Natural killer cell (primary cell): Measurements from ENCODE around the gene PTH1R. TPM values are rescaled to one million over a fixed set of nuclear protein-coding genes. Genes with fewer than 3 reads are reported as not detected.
A peak's percentile ranks its signal among the peaks of the same experiment; 100 is the strongest.

Source experiments
- ATAC-seq, 3 donors: fragments of 150-1000 bp in 2 of 3; fragments of 200-7000 bp in 1 of 3; cut with Tn5 transposase; 1 replicate in 1 of 3; 2 replicates in 2 of 3; pipeline ENCODE4 v1.10.0; 2021; ENCODE audit warnings: mild to moderate bottlenecking in 2 of 3, moderate library complexity in 2 of 3
- DNase-seq, 2 donors: peaks; one replicate each; pipeline versions ENCODE4 v3.0.0 to v3.0.0-alpha.2; 2013 to 2021; ENCODE audit warnings: mixed read lengths in 1 of 2
- H3K27ac ChIP-seq: one replicate; pipeline ENCODE4 v1.5.1; 2013; ENCODE audit warnings: mild to moderate bottlenecking, low read length
- H3K27me3 ChIP-seq: one replicate; pipeline ENCODE4 v1.6.1; 2013; ENCODE audit warnings: low read length; ENCODE audit not compliant: control insufficient read depth, insufficient read depth
- H3K36me3 ChIP-seq: one replicate; pipeline ENCODE4 v1.6.1; 2013; ENCODE audit warnings: low read length; ENCODE audit not compliant: control insufficient read depth, insufficient read depth
- H3K4me1 ChIP-seq: one replicate; pipeline ENCODE4 v1.6.1; 2013; ENCODE audit warnings: low read length; ENCODE audit not compliant: control insufficient read depth, insufficient read depth
- H3K4me3 ChIP-seq: one replicate; pipeline ENCODE4 v1.5.1; 2013; ENCODE audit warnings: low read length
- H3K9me3 ChIP-seq: one replicate; pipeline ENCODE4 v1.6.1; 2013; ENCODE audit warnings: low read length; ENCODE audit not compliant: control insufficient read depth, insufficient read depth
- H3K27ac Mint-ChIP-seq, 2 donors: one replicate each; pipeline ENCODE4 v1.8.0; 2022; ENCODE audit warnings: mild to moderate bottlenecking in 2 of 2, mixed read lengths in 2 of 2, moderate library complexity in 1 of 2
- H3K27me3 Mint-ChIP-seq, 2 donors: one replicate each; pipeline ENCODE4 v1.8.0; 2022; ENCODE audit warnings: low read depth in 2 of 2, mixed read lengths in 2 of 2
- H3K36me3 Mint-ChIP-seq: one replicate; pipeline ENCODE4 v1.8.0; 2022; ENCODE audit warnings: mixed read lengths
- H3K4me1 Mint-ChIP-seq, 2 donors: one replicate each; pipeline ENCODE4 v1.8.0; 2022; ENCODE audit warnings: mixed read lengths in 2 of 2
- H3K4me3 Mint-ChIP-seq: one replicate; pipeline ENCODE4 v1.8.0; 2022; ENCODE audit warnings: mild to moderate bottlenecking, moderate library complexity, mixed read lengths
- H3K9me3 Mint-ChIP-seq, 2 donors: one replicate each; pipeline ENCODE4 v1.8.0; 2022; ENCODE audit warnings: mixed read lengths in 2 of 2
- CTCF ChIP-seq: fragments of 200-600 bp; IDR thresholded peaks from one replicate; pipeline ENCODE4 v1.8.0; 2022; ENCODE audit warnings: antibody characterized with exemption
- WGBS: methylation state at CpG from one replicate; pipeline ENCODE4 v1.1.7; 2013; ENCODE audit warnings: missing lambda C conversion rate; ENCODE audit not compliant: insufficient coverage; 5-methylcytosine and 5-hydroxymethylcytosine counted together
- intact Hi-C: fragments of 100-400 bp; cut with micrococcal nuclease; formaldehyde crosslinking; loops from one replicate; pipeline ENCODE4 v1.14.2; 2022
- total RNA-seq, 4 donors: library from RNA; stranded (reverse); fragments of 120-200 nt in 1 of 4; gene quantifications; one replicate each; pipeline versions ENCODE4 v1.2.3 to v1.2.4, GENCODE V29; 2013 to 2022

Gene PTH1R
- total RNA-seq, 3 donors from 2014 or later (not counting 1 experiment from before 2014, with no cell fraction given): not detected

GRCh38 chr3:46926871-46927717 is 49.6 kb downstream of the PTH1R start:
- ATAC-seq (peak; percentile 11 to 25 (median 14)), DNase-seq (peak in 1 of 2 donors; percentile 42)
- H3K27ac Mint-ChIP-seq: peak overlapping the region; percentile 88 to 95
- Histone ChIP-seq H3K36me3 (peaks cover 41% of the 10 kb centered on the region), H3K4me1 (peaks cover 88% of the 10 kb centered on the region), H3K9me3 (peaks cover 9% of the 10 kb centered on the region), H3K27me3 (no peaks in the 10 kb centered on the region), H3K4me3 (no peak overlapping the region), H3K27ac (peak overlapping the region; percentile 58)
- TF ChIP-seq CTCF: no peak
- 35% methylated on average over 15 of the region's 15 CpGs for WGBS
- peaks cover 12% of the 10 kb centered on the region for H3K36me3 Mint-ChIP-seq
- peaks cover 4 to 7% of the 10 kb centered on the region in 2 donors for H3K9me3 Mint-ChIP-seq
- peak overlapping the region; percentile 29 for H3K4me3 Mint-ChIP-seq
- intact Hi-C loops: no loop called here
- H3K4me1 Mint-ChIP-seq: peaks cover 71 to 79% of the 10 kb centered on the region in 2 donors
- H3K27me3 Mint-ChIP-seq: no peaks in the 10 kb centered on the region

- H3K9me3 Mint-ChIP-seq: peaks cover 4 to 7% of the 10 kb centered on the region in 2 donors
- no peak overlapping the region for H3K4me3 ChIP-seq
- no peak for TF ChIP-seq CTCF
- peaks cover 35% of the 10 kb centered on the region for H3K36me3 ChIP-seq
- ATAC-seq (no peak), DNase-seq (no peak)
- peaks cover 94% of the 10 kb centered on the region for H3K4me1 ChIP-seq
- H3K36me3 Mint-ChIP-seq: peaks cover 12% of the 10 kb centered on the region
- no peaks in the 10 kb centered on the region for H3K27me3 Mint-ChIP-seq
- intact Hi-C loops: loop anchor here (2.0 kb wide), 1 partner anchor 51 kb away; the partner anchor contains the start of gene NBEAL2
- H3K27ac Mint-ChIP-seq: peak overlapping the region; percentile 88 to 95
- peaks cover 9% of the 10 kb centered on the region for H3K9me3 ChIP-seq
- peak overlapping the region; percentile 29 for H3K4me3 Mint-ChIP-seq
- H3K27me3 ChIP-seq: no peaks in the 10 kb centered on the region
- 66% methylated on average over 4 of the region's 6 CpGs for WGBS
- peak overlapping the region; percentile 58 for H3K27ac ChIP-seq
- peaks cover 77 to 84% of the 10 kb centered on the region in 2 donors for H3K4me1 Mint-ChIP-seq
Observed at GRCh38 chr3:46927718-46928073, 50.2 kb downstream of the PTH1R start.

- peak overlapping the region; percentile 58 for H3K27ac ChIP-seq
- H3K27ac Mint-ChIP-seq: peak overlapping the region; percentile 88 to 95
- no peak overlapping the region for H3K4me3 ChIP-seq
- DNase-seq (peak in 1 of 2 donors; percentile 61), ATAC-seq (peak; percentile 22 to 54 (median 42))
- WGBS: 0% methylated on average over 1 of the region's 1 CpG
- peaks cover 73 to 80% of the 10 kb centered on the region in 2 donors for H3K4me1 Mint-ChIP-seq
- no peaks in the 10 kb centered on the region for H3K27me3 ChIP-seq
- intact Hi-C loops: loop anchor here (2.0 kb wide), 1 partner anchor 51 kb away; the partner anchor contains the start of gene NBEAL2
- H3K4me3 Mint-ChIP-seq: peak overlapping the region; percentile 87
- peaks cover 12% of the 10 kb centered on the region for H3K36me3 Mint-ChIP-seq
- peaks cover 96% of the 10 kb centered on the region for H3K4me1 ChIP-seq
- no peak for TF ChIP-seq CTCF
- H3K36me3 ChIP-seq: peaks cover 29% of the 10 kb centered on the region
- peaks cover 4 to 7% of the 10 kb centered on the region in 2 donors for H3K9me3 Mint-ChIP-seq
- H3K27me3 Mint-ChIP-seq: no peaks in the 10 kb centered on the region
- peaks cover 9% of the 10 kb centered on the region for H3K9me3 ChIP-seq
Observed at GRCh38 chr3:46928282-46928681, 50.8 kb downstream of the PTH1R start.
